NCI-H446 treated with DMSO at 0.1 percent for 48 hours (cell line): Measurements from ENCODE around the gene SLC30A7.
A peak's percentile ranks its signal among the peaks of the same experiment; 100 is the strongest.

Source experiments
- DNase-seq: peaks from one replicate; lab custom pipeline; 2025; lab: John Stamatoyannopoulos, UW

Gene SLC30A7

DNA sequence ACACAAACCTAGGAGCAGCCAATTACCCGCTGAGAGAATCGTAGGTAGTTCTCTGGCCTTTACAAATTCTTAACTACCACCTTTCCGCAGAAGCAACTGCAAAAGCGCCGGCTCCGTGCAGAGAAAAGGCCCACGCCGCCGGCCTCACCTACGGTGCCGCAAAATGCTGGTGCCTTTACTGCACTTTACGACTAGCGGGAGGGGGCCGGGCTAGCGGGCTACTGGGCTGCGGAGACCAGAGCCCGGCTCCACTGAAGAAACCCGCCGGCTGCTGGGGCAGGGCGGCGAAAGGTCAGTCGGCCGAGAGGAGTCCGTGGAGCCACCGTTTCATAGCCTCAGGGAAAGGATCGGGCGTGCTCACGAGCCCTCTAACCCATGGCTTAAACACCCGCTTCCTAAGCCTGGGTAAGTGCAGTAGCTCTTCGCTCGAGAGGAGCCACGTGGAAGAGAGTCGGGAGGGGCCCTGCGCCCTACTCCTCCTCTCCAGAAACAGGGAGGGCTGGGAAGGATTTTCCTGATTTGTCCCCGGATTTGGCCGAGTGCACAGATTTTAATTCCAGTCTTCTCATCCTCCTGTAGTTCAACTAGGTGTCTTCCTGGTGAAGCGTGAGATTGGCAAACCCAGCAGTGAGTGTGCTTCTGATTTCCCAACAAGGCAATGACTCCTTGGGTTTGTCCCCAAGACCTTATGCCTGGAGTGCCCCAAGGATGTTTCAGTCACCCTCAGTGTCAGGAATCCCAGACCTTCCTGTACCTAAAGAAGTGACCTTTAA lies 130.0 kb downstream of the SLC30A7 start, which contains the start of gene DPH5:
Gene DPH5, minus strand, starts transcription at position 128 of the 773 bp plus-strand sequence. CDS start 341 bp downstream, outside the sequence.
- peak; percentile 85 for DNase-seq

DNA sequence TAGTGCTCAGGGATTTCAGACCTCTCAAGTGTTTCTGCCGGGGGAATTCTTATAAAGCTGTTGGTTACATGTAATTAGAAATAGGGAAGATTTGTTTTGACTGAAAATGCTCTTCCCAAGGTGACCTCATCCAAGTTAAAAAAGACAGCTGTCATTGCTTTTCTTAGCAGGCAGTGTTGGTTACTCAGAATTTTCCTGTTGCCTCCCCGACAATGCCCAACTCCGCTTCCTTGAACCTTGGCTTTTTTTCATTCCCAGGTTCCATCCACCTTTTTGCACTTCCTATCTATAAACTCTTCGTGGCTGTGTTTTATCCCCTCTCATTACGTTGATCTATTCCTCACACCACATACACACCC lies 130.5 kb downstream of the SLC30A7 start:
- no peak for DNase-seq

DNA sequence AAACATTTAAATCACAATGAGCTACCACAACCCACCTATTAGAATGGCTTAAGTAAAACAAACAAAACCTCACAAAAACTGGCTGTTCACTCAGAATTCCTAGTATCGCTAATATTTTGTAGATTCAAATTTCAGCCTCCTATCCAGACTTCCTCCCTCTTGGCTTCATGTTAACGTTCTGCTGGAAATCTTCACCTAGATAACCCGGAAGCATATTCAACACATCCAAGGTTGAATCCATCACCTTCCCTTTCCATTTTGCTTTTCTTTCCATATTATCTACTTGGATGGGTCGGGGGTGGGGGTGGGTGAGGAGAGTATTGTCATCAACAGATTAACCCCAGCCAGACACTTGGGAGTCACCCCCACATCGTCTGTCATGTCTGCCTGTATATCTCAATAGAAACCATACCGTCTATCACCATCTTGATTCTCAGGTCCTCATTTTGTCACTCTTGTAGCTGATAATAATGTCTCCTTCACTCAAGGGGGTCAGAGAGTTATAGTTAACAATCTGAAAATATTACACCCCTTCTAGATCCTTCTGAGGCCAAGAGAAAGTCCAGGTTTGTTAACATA lies 131.4 kb downstream of the SLC30A7 start:
- DNase-seq = no peak

DNA sequence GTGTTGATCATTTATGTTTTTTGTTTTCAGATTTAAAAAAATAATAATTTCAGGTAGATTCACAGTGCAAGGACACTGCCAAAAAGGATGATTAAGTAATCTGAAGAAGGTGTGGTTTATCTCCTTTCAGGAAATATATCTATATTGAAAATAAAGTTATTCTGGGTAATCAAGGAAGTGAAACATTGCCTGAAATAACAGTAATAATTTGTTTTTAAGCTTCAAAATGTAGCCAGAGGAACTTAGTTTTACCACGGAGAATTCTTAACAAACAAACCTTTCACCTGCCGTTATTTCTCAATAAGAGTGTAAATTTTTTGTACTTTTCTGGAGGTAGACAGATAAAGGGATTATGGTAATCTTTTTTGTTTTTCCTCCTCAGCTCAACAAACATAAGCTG lies 132.6 kb downstream of the SLC30A7 start:
- no peak for DNase-seq

DNA sequence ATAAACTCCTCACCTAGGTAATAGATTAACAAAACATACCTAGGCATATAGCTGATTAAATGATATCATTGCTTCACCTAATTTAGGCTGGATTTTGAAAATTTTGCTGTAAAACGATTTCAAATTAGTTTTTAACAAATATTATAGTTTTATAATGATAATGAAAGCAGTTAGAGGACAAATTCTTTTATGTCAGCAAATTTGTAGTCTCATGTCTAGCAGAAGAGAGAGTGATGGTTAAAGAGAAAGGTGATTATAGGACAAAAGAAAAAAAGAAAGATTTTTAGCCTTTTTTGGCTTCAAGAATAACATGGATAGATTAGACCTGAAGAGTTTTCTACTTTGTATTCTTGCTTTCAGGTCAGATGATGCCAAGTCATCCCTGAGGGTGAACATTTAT lies 133.3 kb downstream of the SLC30A7 start:
- no peak for DNase-seq

DNA sequence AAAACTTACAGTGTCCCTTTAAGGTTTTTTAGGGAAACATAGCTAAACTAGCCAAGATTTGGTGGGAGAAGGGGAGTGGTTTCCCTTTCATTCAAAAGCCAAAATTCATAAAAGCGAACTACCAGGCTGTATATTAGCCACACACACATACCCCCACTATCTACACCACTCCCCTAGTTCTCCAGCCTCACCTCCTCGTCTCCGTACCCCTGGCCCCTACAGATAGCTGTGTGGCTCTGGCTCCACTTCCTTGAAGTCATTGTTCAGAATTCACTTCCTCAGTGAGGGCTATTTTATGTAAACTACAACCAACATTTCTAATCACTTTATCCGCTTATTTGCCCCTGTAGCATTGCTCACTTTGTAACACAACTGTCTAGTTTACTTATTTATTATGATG lies 135.0 kb downstream of the SLC30A7 start:
- no peak for DNase-seq
